Caki2 (cell line): ENCODE results near the gene ARNT2. TPM values are rescaled to one million over a fixed set of nuclear protein-coding genes. Genes with fewer than 3 reads are reported as not detected.
A peak's percentile ranks its signal among the peaks of the same experiment; 100 is the strongest.

Source experiments
- DNase-seq: peaks from one replicate; pipeline ENCODE4 v3.0.0-alpha.2; 2015; ENCODE audit warnings: low read depth
- in situ Hi-C: cut with HindIII; loops from 2 replicates; pipeline ENCODE4 v1.10.0; 2016; ENCODE audit warnings: low sequenced_read_pairs, low pct_unique_long_range_greater_than_20kb, mixed read lengths
- total RNA-seq: library from RNA; depleted of rRNA; stranded (reverse); fragments of >200 nt; shearing (Covaris generic); gene quantifications from 2 replicates; pipeline ENCODE4 v1.2.3, GENCODE V29; 2014; ENCODE audit warnings: low replicate concordance

ARNT2 gene
- total RNA-seq, 1 experiment from 2014 or later, result 26.3 TPM

GRCh38 chr15:80567721-80568157 is 163.6 kb downstream of the ARNT2 start:
- DNase-seq, result peak; percentile 57
- in situ Hi-C loops, result no loop called here

- DNase-seq, result no peak
- in situ Hi-C loops, result no loop called here
These were observed 164.1 kb downstream of the ARNT2 start for GRCh38 chr15:80568298-80568697.

- DNase-seq, result no peak
- in situ Hi-C loops, result no loop called here
These were observed 164.9 kb downstream of the ARNT2 start for GRCh38 chr15:80568876-80569605.

- no peak for DNase-seq
- in situ Hi-C loops, result no loop called here
These were observed 165.5 kb downstream of the ARNT2 start for GRCh38 chr15:80569656-80570055.

- in situ Hi-C loops, result no loop called here
- DNase-seq, result no peak
These were observed 166.4 kb downstream of the ARNT2 start for GRCh38 chr15:80570553-80570952.

GRCh38 chr15:80572337-80572736 is 168.2 kb downstream of the ARNT2 start:
- in situ Hi-C loops, result no loop called here
- no peak for DNase-seq

GRCh38 chr15:80573606-80574005 is 169.4 kb downstream of the ARNT2 start:
- no peak for DNase-seq
- in situ Hi-C loops, result no loop called here

- in situ Hi-C loops, result no loop called here
- DNase-seq, result no peak
These were observed 170.4 kb downstream of the ARNT2 start for GRCh38 chr15:80574590-80574989.

- DNase-seq, result no peak
- in situ Hi-C loops, result no loop called here
These were observed 172.4 kb downstream of the ARNT2 start for GRCh38 chr15:80576519-80577090.

- DNase-seq, result no peak
- in situ Hi-C loops, result no loop called here
These were observed 173.5 kb downstream of the ARNT2 start for GRCh38 chr15:80577552-80578205.

- DNase-seq, result no peak
- in situ Hi-C loops, result no loop called here
These were observed 174.0 kb downstream of the ARNT2 start for GRCh38 chr15:80578206-80578595.

GRCh38 chr15:80578871-80579270 is 174.7 kb downstream of the ARNT2 start:
- in situ Hi-C loops, result no loop called here

GRCh38 chr15:80579611-80580010 is 175.4 kb downstream of the ARNT2 start:
- no peak for DNase-seq
- in situ Hi-C loops, result no loop called here

More at GRCh38 chr15:80578871-80579270, 174.7 kb downstream of the ARNT2 start:
- no peak for DNase-seq

- peak; percentile 38 for DNase-seq
- in situ Hi-C loops, result no loop called here
These were observed 175.9 kb downstream of the ARNT2 start for GRCh38 chr15:80580106-80580505.

- in situ Hi-C loops, result no loop called here
- no peak for DNase-seq
These were observed 176.5 kb downstream of the ARNT2 start for GRCh38 chr15:80580536-80581260.

GRCh38 chr15:80581976-80582375 is 177.8 kb downstream of the ARNT2 start:
- no peak for DNase-seq
- in situ Hi-C loops, result no loop called here

- in situ Hi-C loops, result no loop called here
- DNase-seq, result no peak
These were observed 178.7 kb downstream of the ARNT2 start for GRCh38 chr15:80582816-80583423.

GRCh38 chr15:80584561-80584964 is 180.4 kb downstream of the ARNT2 start:
- peak; percentile 23 for DNase-seq
- in situ Hi-C loops, result no loop called here
